Purkinje cell (primary cell): ENCODE measurements around the gene CLEC4F. TPM values are rescaled to one million over a fixed set of nuclear protein-coding genes. Genes with fewer than 3 reads are reported as not detected.

ENCODE experiments used
- polyA plus RNA-seq: library from polyadenylated mRNA; unstranded; fragments of >200 nt; fragmentation: Nextera tagmentation; gene quantifications from 2 replicates; pipeline ENCODE4 v1.2.1, GENCODE V29; 2014

The CLEC4F gene
- polyA plus RNA-seq: not detected in 2 replicates

GRCh38 chr2:70820499-70820898 is at the start of gene CLEC4F:
Gene CLEC4F, minus strand, starts transcription at chr2:70820599. Its CDS starts 76 bp downstream, at chr2:70820523.

GRCh38 chr2:70835643-70836042 is 15.2 kb upstream of the CLEC4F start, which contains the start of gene CD207:
Gene CD207, minus strand, starts transcription at chr2:70835816. Its CDS starts 40 bp downstream, at chr2:70835776.

GRCh38 chr2:70790136-70790828 is 30.1 kb downstream of the CLEC4F start, which contains the start of gene FIGLA:
Gene FIGLA, minus strand, starts transcription at chr2:70790643. Its CDS starts 5 bp downstream, at chr2:70790638.

GRCh38 chr2:70767699-70768589 is 52.5 kb downstream of the CLEC4F start, which contains the start of gene ADD2:
Gene ADD2, minus strand, starts transcription at chr2:70768200. Its CDS starts 61,792 bp downstream, at chr2:70706408.

Other genes with a start within 250 kb of the CLEC4F start
- gene ADD2, start 52.4 kb downstream of the CLEC4F start, polyA plus RNA-seq: 0.46 and 5.4 TPM in 2 replicates
- gene FIGLA, start 30.0 kb downstream of the CLEC4F start, polyA plus RNA-seq: not detected in 2 replicates
- not detected in 2 replicates for gene CD207, start 15.2 kb upstream of the CLEC4F start, polyA plus RNA-seq
- gene VAX2, start 80.0 kb upstream of the CLEC4F start, polyA plus RNA-seq: 0.40 TPM in 1 of 2 replicates, not detected in the other
- gene ATP6V1B1, start 115.3 kb upstream of the CLEC4F start, polyA plus RNA-seq: not detected in 2 replicates
- gene ANKRD53, start 158.0 kb upstream of the CLEC4F start, polyA plus RNA-seq: not detected in 2 replicates
- 15.1 and 16.5 TPM in 2 replicates for gene TEX261, start 174.3 kb upstream of the CLEC4F start, polyA plus RNA-seq
- 61.0 and 69.8 TPM in 2 replicates for gene NAGK, start 248.0 kb upstream of the CLEC4F start, polyA plus RNA-seq